ENCODE results near the gene NXNL1. TPM values are rescaled to one million over a fixed set of nuclear protein-coding genes. Genes with fewer than 3 reads are reported as not detected.
"Not testable (repeated sequence)": the region's sequence is repeated elsewhere in the genome, so short reads cannot be mapped to it uniquely, and the experiment has no call there.

The NXNL1 gene
- total and polyA plus RNA-seq, 2 experiments from 2014 or later: 0.16 TPM; not detected in 1

GRCh38 chr19:17503240-17503639, 42.5 kb upstream of the NXNL1 start:
- H3K9me3 ChIP-seq (ENCODE audit: low read depth): no peaks in the 10 kb centered on the region
- DNase-seq (ENCODE audit: low read depth in 1 of 2, low spot score in 1 of 2): no peak
- H3K27ac ChIP-seq: no peak overlapping the region
- peaks cover 17% of the 10 kb centered on the region for H3K4me1 ChIP-seq (ENCODE audit: low read depth)
- no peaks in the 10 kb centered on the region for H3K36me3 ChIP-seq
- H3K4me3 ChIP-seq: no peak overlapping the region
- TF ChIP-seq CTCF (IDR thresholded peaks at IDR 0.05; ENCODE audit: low read depth, low read length): no peak
- H3K27me3 ChIP-seq: no peaks in the 10 kb centered on the region

- H3K27me3 ChIP-seq: no peaks in the 10 kb centered on the region
- H3K4me3 ChIP-seq: no peak overlapping the region
- no peaks in the 10 kb centered on the region for H3K36me3 ChIP-seq
- peaks cover 20% of the 10 kb centered on the region for H3K4me1 ChIP-seq (ENCODE audit: low read depth)
- no peak for TF ChIP-seq CTCF (IDR thresholded peaks at IDR 0.05; ENCODE audit: low read depth, low read length)
- DNase-seq (ENCODE audit: low read depth in 1 of 2, low spot score in 1 of 2): no peak
- no peaks in the 10 kb centered on the region for H3K9me3 ChIP-seq (ENCODE audit: low read depth)
- peak overlapping the region; percentile 80 for H3K27ac ChIP-seq
Observed at GRCh38 chr19:17500447-17501198, 39.9 kb upstream of the NXNL1 start.

- no peaks in the 10 kb centered on the region for H3K27me3 ChIP-seq
- no peaks in the 10 kb centered on the region for H3K36me3 ChIP-seq
- no peak for TF ChIP-seq CTCF (IDR thresholded peaks at IDR 0.05; ENCODE audit: low read depth, low read length)
- DNase-seq (ENCODE audit: low read depth in 1 of 2, low spot score in 1 of 2): peak in 1 of 2 donors; percentile 92
- peak overlapping the region; percentile 80 for H3K27ac ChIP-seq
- H3K4me1 ChIP-seq (ENCODE audit: low read depth): peaks cover 20% of the 10 kb centered on the region
- no peak overlapping the region for H3K4me3 ChIP-seq
- no peaks in the 10 kb centered on the region for H3K9me3 ChIP-seq (ENCODE audit: low read depth)
Observed at GRCh38 chr19:17499648-17500446, 39.1 kb upstream of the NXNL1 start.

GRCh38 chr19:17499025-17499424, 38.3 kb upstream of the NXNL1 start:
- not testable (repeated sequence) for H3K27me3 ChIP-seq; DNase-seq (ENCODE audit: low read depth in 1 of 2, low spot score in 1 of 2); H3K9me3 ChIP-seq (ENCODE audit: low read depth); H3K4me3 ChIP-seq; H3K36me3 ChIP-seq
- Histone ChIP-seq H3K4me1 (ENCODE audit: low read depth) (peaks cover 20% of the 10 kb centered on the region), H3K27ac (peak overlapping the region; percentile 83)

GRCh38 chr19:17497149-17497798, 36.5 kb upstream of the NXNL1 start:
- H3K27me3 ChIP-seq: no peaks in the 10 kb centered on the region
- H3K4me3 ChIP-seq: no peak overlapping the region
- H3K4me1 ChIP-seq (ENCODE audit: low read depth): peaks cover 20% of the 10 kb centered on the region
- no peak for TF ChIP-seq CTCF (IDR thresholded peaks at IDR 0.05; ENCODE audit: low read depth, low read length)
- H3K27ac ChIP-seq: peak overlapping the region; percentile 83
- H3K9me3 ChIP-seq (ENCODE audit: low read depth): no peaks in the 10 kb centered on the region
- no peak for DNase-seq (ENCODE audit: low read depth in 1 of 2, low spot score in 1 of 2)
- H3K36me3 ChIP-seq: no peaks in the 10 kb centered on the region
